ENCODE measurements around the gene SATB2.

DNA sequence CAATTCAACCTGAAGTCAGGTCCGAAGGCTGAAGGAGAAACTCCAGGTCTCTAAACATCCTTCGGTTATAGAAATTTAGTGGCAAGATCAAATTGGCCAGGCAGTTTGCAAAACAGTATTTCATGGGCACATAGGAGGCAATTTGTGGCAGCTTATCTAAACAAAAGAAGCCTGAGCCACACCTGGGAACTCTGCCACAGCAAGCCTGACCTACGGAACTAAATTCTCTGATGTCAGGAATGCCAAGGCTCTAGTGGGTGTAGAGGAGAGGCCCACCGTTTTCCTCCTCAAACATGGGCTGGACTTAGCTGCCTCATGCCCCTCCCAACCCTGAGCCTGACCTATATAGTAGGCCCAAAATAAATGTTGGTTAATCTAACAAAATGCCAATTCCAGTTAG is 16.0 kb downstream of the SATB2 start:
- TF ChIP-seq POLR2A (IDR thresholded peaks at IDR 0.05), result no peak
- TF ChIP-seq, protein P1, sequence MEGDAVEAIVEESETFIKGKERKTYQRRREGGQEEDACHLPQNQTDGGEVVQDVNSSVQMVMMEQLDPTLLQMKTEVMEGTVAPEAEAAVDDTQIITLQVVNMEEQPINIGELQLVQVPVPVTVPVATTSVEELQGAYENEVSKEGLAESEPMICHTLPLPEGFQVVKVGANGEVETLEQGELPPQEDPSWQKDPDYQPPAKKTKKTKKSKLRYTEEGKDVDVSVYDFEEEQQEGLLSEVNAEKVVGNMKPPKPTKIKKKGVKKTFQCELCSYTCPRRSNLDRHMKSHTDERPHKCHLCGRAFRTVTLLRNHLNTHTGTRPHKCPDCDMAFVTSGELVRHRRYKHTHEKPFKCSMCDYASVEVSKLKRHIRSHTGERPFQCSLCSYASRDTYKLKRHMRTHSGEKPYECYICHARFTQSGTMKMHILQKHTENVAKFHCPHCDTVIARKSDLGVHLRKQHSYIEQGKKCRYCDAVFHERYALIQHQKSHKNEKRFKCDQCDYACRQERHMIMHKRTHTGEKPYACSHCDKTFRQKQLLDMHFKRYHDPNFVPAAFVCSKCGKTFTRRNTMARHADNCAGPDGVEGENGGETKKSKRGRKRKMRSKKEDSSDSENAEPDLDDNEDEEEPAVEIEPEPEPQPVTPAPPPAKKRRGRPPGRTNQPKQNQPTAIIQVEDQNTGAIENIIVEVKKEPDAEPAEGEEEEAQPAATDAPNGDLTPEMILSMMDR (IDR thresholded peaks at IDR 0.05 in 8 of 11, conservative IDR thresholded peaks at IDR 0.05 in 3 of 11), result no peak
- TF ChIP-seq POLR2AphosphoS5 (IDR thresholded peaks at IDR 0.05), result no peak

Data from spleen (tissue), 7 donors.